NCI-H69 (cell line): ENCODE measurements around the gene HOXA10.

Experiments used
- DNase-seq: peaks from one replicate; lab custom pipeline; 2025; lab: John Stamatoyannopoulos, UW

HOXA10 gene

GRCh38 chr7:27173956-27174873, at the start of gene HOXA10:
Gene HOXA10 (minus strand): TSS chr7:27174320. CDS start chr7:27174306, 14 bp downstream.
- DNase-seq: peak; percentile 86

GRCh38 chr7:27221201-27221797, 47.2 kb upstream of the HOXA10 start:
- DNase-seq: no peak

GRCh38 chr7:27220440-27220955, 46.4 kb upstream of the HOXA10 start:
- no peak for DNase-seq

GRCh38 chr7:27219821-27220220, 45.7 kb upstream of the HOXA10 start:
- no peak for DNase-seq

- DNase-seq: no peak
These were observed 43.8 kb upstream of the HOXA10 start for GRCh38 chr7:27217951-27218350.

- DNase-seq: no peak
These were observed 41.2 kb upstream of the HOXA10 start for GRCh38 chr7:27215356-27215755.

- DNase-seq: no peak
These were observed 40.3 kb upstream of the HOXA10 start for GRCh38 chr7:27214239-27214950.

- DNase-seq: no peak
These were observed 39.5 kb upstream of the HOXA10 start for GRCh38 chr7:27213433-27214238.

GRCh38 chr7:27212497-27213432, 38.6 kb upstream of the HOXA10 start:
- DNase-seq: peak; percentile 91

- no peak for DNase-seq
These were observed 37.7 kb upstream of the HOXA10 start for GRCh38 chr7:27211764-27212204.

- no peak for DNase-seq
These were observed 36.9 kb upstream of the HOXA10 start for GRCh38 chr7:27211084-27211446.

- DNase-seq: peak; percentile 60
These were observed 36.4 kb upstream of the HOXA10 start for GRCh38 chr7:27210441-27211083.

- DNase-seq: no peak
These were observed 35.9 kb upstream of the HOXA10 start for GRCh38 chr7:27209933-27210440.

GRCh38 chr7:27208998-27209397, 34.9 kb upstream of the HOXA10 start:
- no peak for DNase-seq

- DNase-seq: no peak
These were observed 33.3 kb upstream of the HOXA10 start for GRCh38 chr7:27207348-27207985.

GRCh38 chr7:27205325-27206280, 31.5 kb upstream of the HOXA10 start:
- DNase-seq: peak; percentile 58

- DNase-seq: peak; percentile 72
These were observed 30.8 kb upstream of the HOXA10 start for GRCh38 chr7:27204851-27205322.
